NB4 (cell line): ENCODE measurements around the gene SH2D6.

Source experiments
- POLR2A ChIP-seq: IDR thresholded peaks from 2 replicates; pipeline ENCODE4 v1.6.1; 2011; ENCODE audit warnings: mild to moderate bottlenecking; ENCODE audit not compliant: insufficient read length; ENCODE audit errors: extremely low read depth
- TF ChIP-seq, protein P1 (sequence below): IDR thresholded peaks from one replicate; pipeline ENCODE4 v1.5.1; 2012; ENCODE audit warnings: low read depth, low read length

- TF ChIP-seq POLR2A: peak; percentile 64
- TF ChIP-seq, protein P1, sequence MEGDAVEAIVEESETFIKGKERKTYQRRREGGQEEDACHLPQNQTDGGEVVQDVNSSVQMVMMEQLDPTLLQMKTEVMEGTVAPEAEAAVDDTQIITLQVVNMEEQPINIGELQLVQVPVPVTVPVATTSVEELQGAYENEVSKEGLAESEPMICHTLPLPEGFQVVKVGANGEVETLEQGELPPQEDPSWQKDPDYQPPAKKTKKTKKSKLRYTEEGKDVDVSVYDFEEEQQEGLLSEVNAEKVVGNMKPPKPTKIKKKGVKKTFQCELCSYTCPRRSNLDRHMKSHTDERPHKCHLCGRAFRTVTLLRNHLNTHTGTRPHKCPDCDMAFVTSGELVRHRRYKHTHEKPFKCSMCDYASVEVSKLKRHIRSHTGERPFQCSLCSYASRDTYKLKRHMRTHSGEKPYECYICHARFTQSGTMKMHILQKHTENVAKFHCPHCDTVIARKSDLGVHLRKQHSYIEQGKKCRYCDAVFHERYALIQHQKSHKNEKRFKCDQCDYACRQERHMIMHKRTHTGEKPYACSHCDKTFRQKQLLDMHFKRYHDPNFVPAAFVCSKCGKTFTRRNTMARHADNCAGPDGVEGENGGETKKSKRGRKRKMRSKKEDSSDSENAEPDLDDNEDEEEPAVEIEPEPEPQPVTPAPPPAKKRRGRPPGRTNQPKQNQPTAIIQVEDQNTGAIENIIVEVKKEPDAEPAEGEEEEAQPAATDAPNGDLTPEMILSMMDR: no peak
Observed at GRCh38 chr2:85418132-85419008, at the start of gene SH2D6.
